Right cardiac atrium (tissue), 5 donors: ENCODE results near the gene ST8SIA3. TPM values are rescaled to one million over a fixed set of nuclear protein-coding genes. Genes with fewer than 3 reads are reported as not detected.

Source experiments
- ATAC-seq, 2 donors: fragments of 200-7000 bp; cut with Tn5 transposase; one replicate each; pipeline versions ENCODE4 v1.8.0 to v1.9.1; 2020; ENCODE audit warnings: moderate library complexity in 2 of 2, mild to moderate bottlenecking in 1 of 2
- DNase-seq, 3 donors: peaks; one replicate each; pipeline ENCODE4 v3.0.0-alpha.2; 2020
- H3K27ac ChIP-seq: one replicate; pipeline ENCODE4 v1.5.1; 2013; ENCODE audit warnings: mild to moderate bottlenecking, low read length, control low read depth, moderate library complexity
- H3K27me3 ChIP-seq: one replicate; pipeline ENCODE4 v1.6.1; 2013; ENCODE audit not compliant: control insufficient read depth, insufficient read depth
- H3K4me1 ChIP-seq: one replicate; pipeline ENCODE4 v1.6.1; 2013; ENCODE audit warnings: low read length; ENCODE audit not compliant: control insufficient read depth, insufficient read depth
- H3K4me3 ChIP-seq: one replicate; pipeline ENCODE4 v1.5.1; 2013; ENCODE audit warnings: low read length, control low read depth
- H3K9me3 ChIP-seq: one replicate; pipeline ENCODE4 v1.6.1; 2013; ENCODE audit warnings: low read length; ENCODE audit not compliant: control insufficient read depth
- WGBS: extraction: QIAGEN DNeasy Blood & Tissue Kit; methylation state at CpG from one replicate; pipeline ENCODE4 v1.1.7; 2013; 5-methylcytosine and 5-hydroxymethylcytosine counted together
- intact Hi-C, 4 donors: fragments of 100-400 bp; cut with DNase I; formaldehyde crosslinking; loops; one replicate each; pipeline versions ENCODE4 v1.11.0 to v1.14.0; 2022 to 2023
- polyA plus RNA-seq: library from polyadenylated mRNA; stranded (reverse); fragments of 200-250 nt; gene quantifications from one replicate; pipeline ENCODE4 v1.2.3, GENCODE V29; 2013
- total RNA-seq, 4 donors: library from RNA; stranded (reverse); fragmentation: NEBNext Ultra II Directional; extraction: Animal tissue kit (Norgen Biotek cat#: 25700); gene quantifications; one replicate each; pipeline ENCODE4 v1.2.1, GENCODE V29; 2021
- donor health status: healthy with polysubstance abuse.
- donor health status: DM: no; HTN: yes; CAD: no.
- donor health status: DM: no; HTN: no; CAD: no.
- donor health status: DM: no; HTN: yes; CAD: no; lungs with severe emphysema.
- donor health status: DM: yes; HTN: yes; CAD: no.

The ST8SIA3 gene
- total and polyA plus RNA-seq, 5 donors = under 0.01 TPM; not detected in 4

DNA sequence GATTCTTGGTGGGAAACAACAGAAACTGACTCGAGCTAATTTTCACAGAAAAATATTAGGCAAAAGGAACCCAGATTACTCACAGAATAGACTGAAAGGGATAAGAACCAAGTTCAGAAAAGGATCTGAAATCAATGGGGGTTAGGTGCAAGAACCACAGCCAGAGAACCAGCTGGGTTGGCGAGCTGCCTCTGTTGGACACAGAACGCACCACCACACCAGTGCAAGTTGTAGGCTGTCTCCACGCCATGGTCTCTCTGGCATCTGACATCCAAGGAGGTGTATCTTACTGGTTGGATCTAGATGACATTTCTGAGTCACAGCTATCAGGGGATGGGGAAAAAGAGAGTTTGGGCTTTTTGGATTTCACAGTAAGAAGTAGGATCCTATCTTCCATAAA is 64.2 kb downstream of the ST8SIA3 start:
- ATAC-seq = no peak
- H3K4me3 ChIP-seq = no peak overlapping the region
- no peaks in the 10 kb centered on the region for H3K9me3 ChIP-seq
- H3K27ac ChIP-seq = no peak overlapping the region
- DNase-seq = no peak
- intact Hi-C loops = no loop called here
- no peaks in the 10 kb centered on the region for H3K4me1 ChIP-seq
- peaks cover 2% of the 10 kb centered on the region for H3K27me3 ChIP-seq
- 77% methylated on average over 4 of the region's 4 CpGs for WGBS

Other genes starting within 250 kb of the ST8SIA3 start
- not detected for gene BOD1L2, start 205.5 kb upstream of the ST8SIA3 start, total RNA-seq
- gene BOD1L2, start 205.5 kb upstream of the ST8SIA3 start, polyA plus RNA-seq = not detected
- under 1 TPM in 3 of 4 donors, not detected in 1; 0.03 to 0.20 (median 0.09) TPM for gene ONECUT2, start 82.8 kb downstream of the ST8SIA3 start, total RNA-seq
- gene ONECUT2, start 82.8 kb downstream of the ST8SIA3 start, polyA plus RNA-seq = 0.02 TPM
- 10 to 100 TPM; 19.0 to 30.6 (median 24.8) TPM for gene FECH, start 234.1 kb downstream of the ST8SIA3 start, total RNA-seq
- gene FECH, start 234.1 kb downstream of the ST8SIA3 start, polyA plus RNA-seq = 7.6 TPM